RWPE2 (cell line): ENCODE measurements around the gene WWOX.
A peak's percentile ranks its signal among the peaks of the same experiment; 100 is the strongest.

Experiments used
- ATAC-seq: fragments of 200-7000 bp; cut with Tn5 transposase; 3 replicates; pipeline ENCODE4 v1.9.1; 2021; ENCODE audit warnings: low read depth
- DNase-seq: peaks from one replicate; pipeline ENCODE4 v3.0.0-alpha.2; 2020; ENCODE audit warnings: low spot score
- H3K27ac ChIP-seq: fragments of 450-650 bp; 2 replicates; pipeline ENCODE4 v1.5.1; 2017; ENCODE audit warnings: mild to moderate bottlenecking; ENCODE audit not compliant: poor library complexity, severe bottlenecking
- H3K27me3 ChIP-seq: fragments of 250-450 bp; sonication (Bioruptor Pico); 2 replicates; pipeline ENCODE4 v1.5.1; 2021; ENCODE audit warnings: mild to moderate bottlenecking, moderate library complexity; ENCODE audit not compliant: insufficient read depth, poor library complexity, severe bottlenecking
- H3K36me3 ChIP-seq: fragments of 250-450 bp; sonication (Bioruptor Pico); 2 replicates; pipeline ENCODE4 v1.5.1; 2020; ENCODE audit warnings: low read depth, mild to moderate bottlenecking, moderate library complexity
- H3K4me1 ChIP-seq: fragments of 250-450 bp; sonication (Bioruptor Pico); 2 replicates; pipeline ENCODE4 v1.5.1; 2021; ENCODE audit warnings: mild to moderate bottlenecking, moderate library complexity; ENCODE audit not compliant: insufficient read depth, poor library complexity, severe bottlenecking
- H3K4me3 ChIP-seq: fragments of 250-450 bp; sonication (Bioruptor Pico); 2 replicates; pipeline ENCODE4 v1.5.1; 2021; ENCODE audit warnings: mild to moderate bottlenecking, moderate library complexity; ENCODE audit not compliant: severe bottlenecking
- H3K9me3 ChIP-seq: fragments of 250-450 bp; sonication (Bioruptor Pico); 2 replicates; pipeline ENCODE4 v1.5.1; 2021; ENCODE audit warnings: mild to moderate bottlenecking, moderate library complexity; ENCODE audit not compliant: severe bottlenecking
- TF ChIP-seq, protein P1 (sequence below): fragments of 450-650 bp; IDR thresholded peaks from one replicate; pipeline ENCODE4 v1.5.1; 2017; ENCODE audit warnings: mild to moderate bottlenecking, moderate library complexity; ENCODE audit not compliant: poor library complexity, severe bottlenecking

WWOX gene

DNA sequence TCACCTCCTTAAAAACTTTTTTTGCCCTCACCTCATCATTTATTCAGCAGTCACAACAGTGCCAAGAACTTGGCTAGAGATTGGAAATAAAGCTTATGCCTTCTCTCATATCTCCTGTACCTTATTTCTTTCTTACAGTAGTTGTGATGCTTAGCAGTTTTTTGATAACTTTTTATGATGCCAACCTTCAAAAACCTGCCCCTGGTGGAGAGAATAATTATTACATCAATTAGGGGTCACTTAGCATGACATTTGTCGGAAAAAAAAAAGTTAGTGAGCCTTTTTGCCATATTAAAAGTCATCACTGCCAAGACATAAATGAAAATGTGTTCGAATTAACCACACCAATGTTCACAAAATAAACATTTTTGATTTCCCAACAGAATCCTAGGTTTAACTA, 296.6 kb downstream of the WWOX start:
- no peaks in the 10 kb centered on the region for H3K4me1 ChIP-seq
- H3K27ac ChIP-seq, result no peak overlapping the region
- H3K36me3 ChIP-seq, result no peaks in the 10 kb centered on the region
- H3K4me3 ChIP-seq, result no peak overlapping the region
- TF ChIP-seq, protein P1, sequence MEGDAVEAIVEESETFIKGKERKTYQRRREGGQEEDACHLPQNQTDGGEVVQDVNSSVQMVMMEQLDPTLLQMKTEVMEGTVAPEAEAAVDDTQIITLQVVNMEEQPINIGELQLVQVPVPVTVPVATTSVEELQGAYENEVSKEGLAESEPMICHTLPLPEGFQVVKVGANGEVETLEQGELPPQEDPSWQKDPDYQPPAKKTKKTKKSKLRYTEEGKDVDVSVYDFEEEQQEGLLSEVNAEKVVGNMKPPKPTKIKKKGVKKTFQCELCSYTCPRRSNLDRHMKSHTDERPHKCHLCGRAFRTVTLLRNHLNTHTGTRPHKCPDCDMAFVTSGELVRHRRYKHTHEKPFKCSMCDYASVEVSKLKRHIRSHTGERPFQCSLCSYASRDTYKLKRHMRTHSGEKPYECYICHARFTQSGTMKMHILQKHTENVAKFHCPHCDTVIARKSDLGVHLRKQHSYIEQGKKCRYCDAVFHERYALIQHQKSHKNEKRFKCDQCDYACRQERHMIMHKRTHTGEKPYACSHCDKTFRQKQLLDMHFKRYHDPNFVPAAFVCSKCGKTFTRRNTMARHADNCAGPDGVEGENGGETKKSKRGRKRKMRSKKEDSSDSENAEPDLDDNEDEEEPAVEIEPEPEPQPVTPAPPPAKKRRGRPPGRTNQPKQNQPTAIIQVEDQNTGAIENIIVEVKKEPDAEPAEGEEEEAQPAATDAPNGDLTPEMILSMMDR, result peak; percentile 29
- H3K9me3 ChIP-seq, result peaks cover 5% of the 10 kb centered on the region
- no peaks in the 10 kb centered on the region for H3K27me3 ChIP-seq
- ATAC-seq (no peak), DNase-seq (no peak)

DNA sequence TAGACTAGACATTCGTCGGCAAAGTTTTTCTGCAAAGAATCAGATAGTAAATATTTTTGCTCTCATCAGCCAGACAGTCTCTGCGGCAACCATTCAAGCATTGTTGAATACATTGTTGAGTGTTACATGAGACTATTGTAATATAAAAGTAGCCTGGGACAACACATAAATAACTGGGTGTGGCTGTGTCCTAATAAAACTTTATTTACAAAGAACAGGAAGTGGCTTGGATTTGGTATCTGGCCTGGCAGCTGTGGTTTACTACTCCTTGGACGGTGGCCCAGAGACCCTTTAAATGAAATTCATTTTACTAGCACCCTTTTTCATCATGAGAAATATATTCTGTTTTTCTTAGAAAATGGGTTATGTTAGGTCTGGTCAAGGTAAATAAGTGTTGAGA, 297.2 kb downstream of the WWOX start:
- DNase-seq, result no peak
- no peaks in the 10 kb centered on the region for H3K27me3 ChIP-seq
- TF ChIP-seq, protein P1, result no peak
- H3K9me3 ChIP-seq, result peaks cover 5% of the 10 kb centered on the region
- H3K4me3 ChIP-seq, result no peak overlapping the region
- H3K4me1 ChIP-seq, result no peaks in the 10 kb centered on the region
- no peaks in the 10 kb centered on the region for H3K36me3 ChIP-seq
- ATAC-seq, result no peak
- H3K27ac ChIP-seq, result no peak overlapping the region

DNA sequence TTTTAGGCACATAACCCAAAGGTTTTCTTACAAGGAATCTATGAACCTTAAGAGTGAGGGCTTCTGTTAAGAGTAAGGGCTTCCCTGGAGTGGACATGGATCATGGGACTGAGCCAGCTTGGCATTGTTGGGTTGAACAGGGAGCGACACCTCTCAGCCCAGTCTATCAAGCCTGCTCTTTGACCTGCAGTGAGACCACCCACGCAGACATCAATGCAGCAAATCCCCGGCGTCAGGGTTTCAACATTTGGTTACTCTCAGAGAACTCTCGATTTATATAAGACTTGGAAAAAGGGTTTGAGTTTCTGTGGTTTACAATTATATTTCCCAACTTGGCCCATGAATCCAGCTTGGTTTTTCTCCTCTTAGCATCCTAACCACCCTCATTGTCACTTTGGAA, 299.9 kb downstream of the WWOX start:
- H3K36me3 ChIP-seq, result no peaks in the 10 kb centered on the region
- peaks cover 5% of the 10 kb centered on the region for H3K9me3 ChIP-seq
- H3K27ac ChIP-seq, result no peak overlapping the region
- H3K4me1 ChIP-seq, result no peaks in the 10 kb centered on the region
- H3K4me3 ChIP-seq, result no peak overlapping the region
- TF ChIP-seq, protein P1, result no peak
- no peaks in the 10 kb centered on the region for H3K27me3 ChIP-seq
- DNase-seq (no peak), ATAC-seq (no peak)

DNA sequence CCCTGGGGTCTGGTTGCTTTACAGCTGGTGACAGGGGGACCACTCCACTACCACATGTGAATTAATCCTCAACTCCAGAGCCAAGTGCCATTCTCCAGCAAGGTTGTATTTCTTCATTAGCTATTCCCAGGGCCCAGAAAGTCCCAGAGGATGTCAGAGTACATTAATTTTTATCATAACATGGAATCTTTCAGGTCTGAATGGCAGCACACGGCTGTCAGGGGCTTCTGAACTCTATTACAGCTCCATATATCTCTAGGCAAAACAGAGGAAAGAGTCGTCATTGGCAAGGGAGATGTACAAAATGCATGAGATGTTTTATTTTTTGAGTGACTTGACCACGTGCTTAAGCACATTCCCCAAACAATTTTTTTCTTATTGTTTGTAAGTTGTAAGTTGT, 303.4 kb downstream of the WWOX start:
- H3K4me3 ChIP-seq, result no peak overlapping the region
- no peak overlapping the region for H3K27ac ChIP-seq
- H3K27me3 ChIP-seq, result no peaks in the 10 kb centered on the region
- no peak for DNase-seq
- no peaks in the 10 kb centered on the region for H3K9me3 ChIP-seq
- H3K4me1 ChIP-seq, result no peaks in the 10 kb centered on the region
- TF ChIP-seq, protein P1, result no peak
- no peak for ATAC-seq
- no peaks in the 10 kb centered on the region for H3K36me3 ChIP-seq

DNA sequence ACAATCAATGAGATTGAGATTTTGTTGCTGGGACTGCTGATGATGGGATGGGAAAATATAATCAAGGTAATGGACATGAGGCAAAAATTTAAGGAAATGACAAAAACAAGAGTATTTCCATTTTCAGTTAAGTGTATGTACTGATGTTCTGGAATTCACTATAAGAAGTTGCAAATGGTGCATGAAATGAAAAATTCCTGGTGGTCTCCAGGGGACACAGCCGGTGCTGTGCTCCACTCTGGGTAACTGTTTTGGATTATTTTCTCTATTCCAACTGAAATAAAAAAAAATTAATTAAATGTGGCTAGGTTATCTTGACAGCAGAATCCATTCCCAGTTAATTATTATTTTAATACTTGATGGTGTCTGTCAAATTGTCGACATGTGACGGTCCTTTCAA, 305.6 kb downstream of the WWOX start:
- Histone ChIP-seq H3K36me3 (no peaks in the 10 kb centered on the region), H3K9me3 (peaks cover 3% of the 10 kb centered on the region), H3K27me3 (no peaks in the 10 kb centered on the region), H3K4me1 (no peaks in the 10 kb centered on the region), H3K27ac (no peak overlapping the region), H3K4me3 (no peak overlapping the region)
- DNase-seq (no peak), ATAC-seq (no peak)
- TF ChIP-seq, protein P1, result no peak
